CD4-positive, alpha-beta T cell treated with Interferon alpha-2 for 1 hour (primary cell): ENCODE results near the gene OR13C2.
"Not testable (repeated sequence)": the region's sequence is repeated elsewhere in the genome, so short reads cannot be mapped to it uniquely, and the experiment has no call there.

Source experiments
- DNase-seq, 2 donors: peaks; one replicate each; pipeline ENCODE4 v3.0.0-alpha.2; 2020 to 2022

OR13C2 gene, protein sequence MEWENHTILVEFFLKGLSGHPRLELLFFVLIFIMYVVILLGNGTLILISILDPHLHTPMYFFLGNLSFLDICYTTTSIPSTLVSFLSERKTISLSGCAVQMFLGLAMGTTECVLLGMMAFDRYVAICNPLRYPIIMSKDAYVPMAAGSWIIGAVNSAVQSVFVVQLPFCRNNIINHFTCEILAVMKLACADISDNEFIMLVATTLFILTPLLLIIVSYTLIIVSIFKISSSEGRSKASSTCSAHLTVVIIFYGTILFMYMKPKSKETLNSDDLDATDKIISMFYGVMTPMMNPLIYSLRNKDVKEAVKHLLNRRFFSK

DNA sequence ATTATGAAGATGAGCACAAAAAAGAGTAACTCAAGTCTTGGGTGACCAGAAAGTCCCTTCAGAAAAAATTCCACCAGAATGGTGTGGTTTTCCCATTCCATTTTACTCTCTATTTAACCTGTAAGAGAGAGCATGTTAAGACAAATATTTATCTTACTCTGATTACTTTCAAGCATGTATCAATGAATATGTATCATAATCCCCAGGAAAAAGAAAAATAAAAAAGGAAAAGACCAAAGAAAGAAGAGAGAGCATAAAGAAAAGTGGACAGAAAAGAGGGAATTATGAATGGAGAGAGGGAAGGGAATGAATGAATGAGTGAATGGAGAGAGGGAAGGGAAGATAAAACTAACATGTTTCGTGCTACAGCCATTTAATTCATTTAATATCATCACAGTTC is at the start of gene OR13C2:
OR13C2 (minus strand) TSS at position 101 of the 400 bp plus-strand sequence; CDS start at position 101, 0 bp downstream.
- not testable (repeated sequence) for DNase-seq

DNA sequence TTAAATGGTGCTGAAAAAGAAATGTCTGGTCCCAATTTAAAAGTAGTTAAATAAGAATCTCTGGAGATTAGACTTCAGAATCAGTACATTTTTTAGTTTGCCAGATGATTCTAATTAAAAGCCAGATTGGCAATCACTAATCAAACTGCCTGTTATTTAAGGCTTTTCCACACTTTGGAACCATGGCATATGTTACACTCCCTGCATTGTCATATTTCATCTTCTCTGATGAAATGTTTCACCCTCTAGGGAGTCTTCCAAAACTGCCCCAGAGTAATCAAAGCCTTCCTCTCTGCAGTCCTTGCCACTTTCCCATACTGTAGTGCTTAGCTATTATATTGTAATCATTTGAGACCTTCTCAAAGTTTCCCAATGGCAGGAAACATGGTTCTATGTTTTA is 30.0 kb upstream of the OR13C2 start:
- DNase-seq = no peak

DNA sequence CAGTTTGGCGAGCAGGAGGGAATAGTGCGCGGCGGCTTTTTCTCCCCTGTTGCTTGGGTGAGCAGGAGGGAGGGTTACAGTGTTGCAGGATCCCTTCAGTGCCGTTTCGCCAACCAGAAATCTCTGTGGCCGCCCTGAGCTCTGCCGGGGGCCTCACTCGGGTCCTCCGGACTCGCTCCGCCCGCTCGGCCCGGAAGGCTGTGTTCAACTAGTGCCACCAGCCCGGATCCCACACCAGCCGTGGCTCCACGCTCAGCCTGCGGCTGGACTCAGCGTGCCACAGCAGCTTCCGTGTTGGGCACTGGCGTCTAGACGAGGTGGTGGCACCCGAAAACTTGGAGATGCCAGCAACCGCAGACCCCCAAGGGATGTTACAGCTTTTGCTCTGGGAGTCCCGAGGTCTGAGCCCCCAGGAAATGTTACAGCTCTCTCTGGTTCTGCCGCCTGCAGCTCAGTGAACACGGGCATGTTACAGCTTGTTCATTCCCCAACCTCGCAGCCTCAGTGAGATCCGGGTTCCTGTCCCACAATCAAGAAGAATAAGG is 28.6 kb upstream of the OR13C2 start:
- DNase-seq = no peak

DNA sequence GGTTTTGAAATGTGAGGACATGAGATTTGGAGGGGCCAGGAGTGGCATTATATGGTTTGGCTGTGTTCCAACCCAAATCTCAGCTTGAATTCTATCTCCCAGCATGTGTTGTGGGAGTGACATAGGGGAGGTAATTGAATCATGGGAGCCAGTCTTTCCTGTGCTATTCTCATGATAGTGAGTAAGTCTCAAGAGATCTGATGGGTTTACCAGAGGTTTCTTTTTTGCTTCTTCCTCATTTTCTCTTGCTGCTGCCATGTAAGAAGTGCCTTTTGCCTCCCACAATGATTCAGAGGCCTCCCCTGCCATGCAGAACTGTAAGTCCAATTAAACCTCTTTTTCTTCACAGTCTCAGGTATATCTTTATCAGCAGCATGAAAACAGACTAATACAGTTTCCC is 20.5 kb upstream of the OR13C2 start:
- DNase-seq = not testable (repeated sequence)

DNA sequence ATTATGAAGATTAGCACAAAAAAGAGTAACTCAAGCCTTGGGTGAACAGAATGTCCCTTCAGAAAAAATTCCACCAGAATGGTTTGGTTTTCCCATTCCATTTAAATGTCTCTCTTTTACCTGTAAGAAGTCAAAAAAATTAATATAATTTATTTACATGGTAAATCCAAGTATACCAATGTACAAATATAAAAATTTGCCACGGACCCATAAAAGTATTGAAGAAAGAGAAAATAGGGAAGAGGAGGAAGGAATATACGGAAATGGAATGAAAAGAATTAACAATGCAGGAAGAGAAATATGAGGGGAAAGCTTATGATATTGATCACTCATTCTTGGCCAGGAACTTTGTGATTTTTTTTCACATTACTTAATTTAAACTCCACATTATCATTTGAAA is 12.7 kb upstream of the OR13C2 start, which contains the start of gene OR13C9:
OR13C9 (minus strand) TSS at position 101 of the 400 bp plus-strand sequence; CDS start at position 101, 0 bp downstream.
- DNase-seq = no peak

DNA sequence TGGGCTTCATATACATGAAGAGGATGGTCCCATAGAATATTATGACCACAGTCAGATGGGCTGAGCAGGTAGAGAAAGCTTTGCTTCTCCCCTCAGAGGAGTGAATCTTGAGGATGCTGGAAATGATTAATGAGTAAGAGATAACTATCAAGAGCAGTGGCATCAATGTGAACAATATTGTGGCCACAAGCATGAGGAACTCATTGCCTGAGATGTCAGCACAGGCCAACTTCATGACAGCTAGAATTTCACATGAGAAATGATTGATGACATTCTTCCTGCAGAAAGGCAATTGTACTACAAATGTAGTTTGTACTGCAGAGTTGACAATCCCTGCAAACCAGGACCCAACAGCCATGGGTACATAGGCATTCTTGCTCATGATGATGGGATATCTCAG is 12.0 kb upstream of the OR13C2 start:
- no peak for DNase-seq

DNA sequence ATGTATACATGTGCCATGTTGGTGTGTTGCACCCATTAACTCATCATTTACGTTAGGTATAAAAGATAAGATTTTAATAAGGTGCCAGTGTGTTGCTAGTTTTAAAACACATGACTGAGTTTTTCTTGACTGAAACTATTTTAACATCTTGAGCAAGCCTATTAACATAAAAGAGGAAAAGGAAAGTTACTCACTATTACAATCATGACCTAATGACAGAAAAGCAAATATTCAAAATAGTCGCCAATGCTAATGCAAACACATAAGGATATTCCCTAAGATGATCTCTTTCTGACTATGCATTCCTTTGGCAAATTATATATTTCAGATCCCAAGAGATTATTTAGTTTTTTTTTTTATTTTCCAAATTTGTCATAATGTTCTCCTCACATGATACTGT is 5.8 kb upstream of the OR13C2 start:
- DNase-seq = no peak

DNA sequence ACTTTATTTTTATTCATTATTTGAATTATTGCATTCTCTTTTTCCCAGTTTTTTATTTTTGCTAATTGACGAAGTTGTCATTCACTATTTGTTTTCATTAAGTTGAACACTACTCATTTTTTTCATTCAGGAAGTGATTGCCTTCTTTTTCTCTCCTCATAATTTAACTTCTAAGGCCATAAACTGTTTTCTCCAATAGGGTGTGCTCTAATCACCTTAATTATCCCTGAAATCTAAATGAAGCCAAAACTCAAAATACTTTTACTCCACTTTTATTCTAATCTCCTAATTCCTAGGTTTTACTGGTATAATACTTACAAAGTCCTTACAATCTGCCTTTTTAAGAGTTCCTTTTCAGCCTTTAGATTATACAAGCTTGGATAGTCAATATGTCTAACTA is 2.9 kb upstream of the OR13C2 start:
- no peak for DNase-seq

DNA sequence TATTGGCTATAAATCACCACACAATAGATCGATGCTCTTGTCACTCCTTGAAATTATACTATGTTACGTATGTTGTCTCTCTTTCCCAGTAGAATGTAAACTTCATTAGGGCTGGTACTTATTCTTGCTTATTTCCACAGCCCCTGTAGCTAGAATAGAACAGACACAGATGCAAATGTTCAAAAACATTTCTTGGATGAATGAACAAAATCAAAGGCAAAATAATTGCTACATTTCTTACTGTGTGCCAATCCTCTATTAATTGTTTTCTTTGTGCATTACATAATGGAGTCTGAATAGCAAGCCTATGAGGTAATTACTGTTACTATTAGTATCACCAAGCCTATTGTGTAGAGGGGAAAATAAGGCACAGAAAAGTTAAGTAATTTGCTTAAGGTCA is 725 bp upstream of the OR13C2 start:
- no peak for DNase-seq

DNA sequence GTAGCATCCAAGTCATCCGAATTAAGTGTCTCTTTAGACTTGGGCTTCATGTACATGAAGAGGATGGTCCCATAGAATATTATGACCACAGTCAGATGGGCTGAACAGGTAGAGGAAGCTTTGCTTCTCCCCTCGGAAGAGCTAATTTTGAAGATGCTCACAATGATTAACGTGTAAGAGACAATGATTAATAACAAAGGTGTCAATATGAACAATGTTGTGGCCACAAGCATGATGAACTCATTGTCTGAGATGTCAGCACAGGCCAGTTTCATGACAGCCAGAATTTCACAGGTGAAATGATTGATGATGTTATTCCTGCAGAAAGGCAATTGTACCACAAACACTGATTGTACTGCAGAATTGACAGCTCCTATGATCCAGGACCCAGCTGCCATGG is 626 bp downstream of the OR13C2 start:
- no peak for DNase-seq

DNA sequence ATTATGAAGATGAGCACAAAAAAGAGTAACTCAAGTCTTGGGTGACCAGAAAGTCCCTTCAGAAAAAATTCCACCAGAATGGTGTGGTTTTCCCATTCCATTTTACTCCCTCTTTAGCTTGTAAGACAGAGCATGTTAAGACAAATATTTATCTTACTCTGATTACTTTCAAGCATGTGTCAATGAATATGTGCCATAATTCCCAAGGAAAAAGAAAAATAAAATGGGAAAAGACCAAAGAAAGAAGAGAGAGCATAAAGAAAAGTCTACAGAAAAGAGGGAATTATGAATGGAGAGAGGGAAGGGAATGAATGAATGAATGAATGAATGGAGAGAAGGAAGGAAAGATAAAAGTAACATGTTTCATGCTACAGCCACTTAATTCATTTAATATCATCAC is 6.1 kb downstream of the OR13C2 start, which contains the start of gene OR13C5:
OR13C5 (minus strand) TSS at position 101 of the 400 bp plus-strand sequence; CDS start at position 101, 0 bp downstream.
- DNase-seq = not testable (repeated sequence)

DNA sequence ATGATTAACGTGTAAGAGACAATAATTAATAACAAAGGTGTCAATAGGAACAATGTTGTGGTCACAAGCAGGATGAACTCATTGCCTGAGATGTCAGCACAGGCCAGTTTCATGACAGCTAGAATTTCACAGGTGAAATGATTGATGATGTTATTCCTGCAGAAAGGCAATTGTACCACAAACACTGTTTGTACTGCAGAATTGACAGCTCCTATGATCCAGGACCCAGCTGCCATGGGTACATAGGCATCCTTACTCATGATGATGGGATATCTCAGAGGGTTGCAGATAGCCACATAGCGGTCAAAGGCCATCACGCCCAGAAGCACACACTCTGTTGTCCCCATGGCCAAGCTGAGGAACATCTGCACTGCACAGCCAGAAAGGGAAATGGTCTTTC is 6.7 kb downstream of the OR13C2 start:
- DNase-seq = not testable (repeated sequence)

DNA sequence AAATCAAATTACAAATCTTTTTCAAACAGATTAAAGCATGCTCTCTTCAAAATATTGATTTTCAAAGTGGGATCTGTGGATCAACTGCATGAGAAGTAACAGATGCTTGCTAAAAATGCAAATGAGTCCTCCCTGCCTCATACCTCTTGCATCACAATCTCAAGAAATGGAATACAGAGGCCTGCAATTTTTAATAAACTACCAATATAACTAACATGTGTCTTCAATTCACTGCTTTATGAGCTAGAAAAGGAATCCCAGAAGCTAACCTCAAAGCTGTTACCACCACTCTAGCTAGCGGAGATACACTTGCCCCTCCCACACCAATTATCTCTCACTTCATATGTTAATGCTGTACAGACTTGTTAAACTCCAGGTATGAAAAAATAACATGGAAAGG is 15.8 kb downstream of the OR13C2 start:
- no peak for DNase-seq

DNA sequence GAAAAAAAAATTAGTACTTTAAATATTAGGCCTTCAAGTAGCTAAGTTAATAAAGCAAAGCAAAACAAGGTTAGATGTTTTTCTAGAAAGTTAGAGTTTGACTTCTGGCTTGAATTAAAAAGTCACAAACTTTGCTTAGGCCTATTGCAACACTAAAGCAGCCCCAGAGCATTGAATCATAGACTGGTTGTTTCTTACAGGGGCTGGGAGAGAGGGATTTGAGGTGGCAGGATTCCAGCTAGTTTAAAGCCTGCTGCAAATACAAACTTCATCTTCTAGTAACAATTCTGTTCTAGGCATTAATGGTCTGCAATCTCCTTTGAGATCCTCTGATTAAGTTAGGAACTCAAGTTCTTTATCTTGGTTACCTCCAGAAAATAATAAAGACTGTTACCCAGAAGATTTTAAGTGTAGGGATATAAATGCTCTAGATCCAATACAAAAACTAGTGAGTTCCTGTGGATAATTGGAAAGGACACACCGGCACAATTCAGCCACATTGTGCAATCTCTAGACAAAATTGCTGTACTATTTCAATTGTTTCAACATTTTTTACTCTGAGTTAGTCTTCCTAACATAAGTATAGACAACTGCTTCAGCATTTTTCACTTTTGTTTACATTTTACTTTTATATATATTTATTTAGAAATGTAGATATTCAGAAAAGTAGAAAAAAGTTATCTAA is 18.8 kb downstream of the OR13C2 start:
- no peak for DNase-seq

DNA sequence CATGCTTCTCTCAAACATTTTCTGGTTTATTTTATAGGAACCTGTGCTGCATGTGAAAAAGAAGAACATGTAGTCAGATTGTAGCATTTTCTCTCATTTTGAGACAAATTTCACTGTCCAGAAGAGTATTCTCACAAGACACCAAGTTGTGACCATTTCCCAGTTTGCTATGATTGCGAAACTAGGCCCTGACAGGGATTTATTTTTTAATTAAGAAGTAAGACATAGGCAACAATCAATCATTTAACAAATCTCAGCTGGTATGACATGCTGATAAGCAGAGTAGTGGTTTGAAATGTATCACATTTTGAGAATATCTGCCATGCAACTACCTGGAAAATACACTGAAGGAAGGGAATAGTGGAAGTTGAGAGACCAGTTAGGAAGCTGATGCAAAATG is 24.9 kb downstream of the OR13C2 start:
- no peak for DNase-seq

DNA sequence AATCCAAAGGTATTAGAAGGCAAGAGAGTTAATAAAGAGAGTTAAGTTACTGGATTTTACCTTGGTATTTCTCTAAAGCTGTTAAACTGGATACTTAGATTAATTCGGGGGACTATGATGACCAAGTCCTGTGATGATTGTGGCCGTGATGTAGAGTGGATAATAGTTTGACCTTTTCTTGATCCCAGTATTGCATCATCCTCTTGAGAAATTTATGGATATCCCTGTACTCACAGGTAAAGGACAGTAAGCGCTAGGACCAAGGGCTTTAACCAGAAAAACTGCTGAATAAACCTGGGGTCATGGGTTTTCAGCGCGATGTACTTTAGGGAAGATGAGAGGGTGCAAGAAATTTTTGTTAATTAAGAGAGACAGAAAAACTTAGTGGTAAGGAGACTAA is 28.2 kb downstream of the OR13C2 start:
- no peak for DNase-seq

DNA sequence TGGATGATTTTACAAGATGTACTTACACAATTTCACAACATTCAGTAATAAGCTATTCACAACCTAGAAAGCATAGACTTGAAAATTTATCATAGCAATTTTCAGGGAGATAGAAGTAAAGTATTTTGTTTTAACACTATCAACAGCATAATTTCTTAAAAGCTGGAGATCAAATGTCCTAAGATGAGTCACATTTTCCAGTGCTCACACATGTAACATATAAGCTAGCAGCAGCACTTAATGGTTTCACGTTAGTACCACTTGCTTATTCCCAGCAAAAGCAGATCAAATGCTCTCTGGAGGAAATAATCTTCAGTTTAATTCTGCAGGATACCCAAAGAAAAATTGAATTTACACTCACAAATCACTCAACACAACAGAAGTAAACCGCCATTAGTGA is 30.0 kb downstream of the OR13C2 start:
- no peak for DNase-seq

DNA sequence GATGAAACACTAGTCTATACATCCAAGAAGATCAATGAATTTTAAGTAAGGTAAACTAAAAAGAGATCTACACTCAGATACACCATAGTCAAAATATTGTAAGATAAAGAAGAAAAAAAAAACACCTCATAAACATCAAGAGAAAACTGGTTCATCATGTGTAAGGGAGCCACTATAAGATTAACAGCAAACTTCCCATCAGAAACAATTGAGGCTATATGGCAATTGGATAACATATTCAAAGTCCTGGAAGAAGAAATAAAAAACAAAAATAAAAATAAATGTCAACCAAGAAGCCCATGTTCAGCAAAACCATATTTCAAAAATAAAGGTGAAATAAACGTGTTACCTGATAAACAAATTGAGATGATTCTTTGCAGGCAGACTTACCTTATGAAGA is 32.8 kb downstream of the OR13C2 start:
- no peak for DNase-seq

DNA sequence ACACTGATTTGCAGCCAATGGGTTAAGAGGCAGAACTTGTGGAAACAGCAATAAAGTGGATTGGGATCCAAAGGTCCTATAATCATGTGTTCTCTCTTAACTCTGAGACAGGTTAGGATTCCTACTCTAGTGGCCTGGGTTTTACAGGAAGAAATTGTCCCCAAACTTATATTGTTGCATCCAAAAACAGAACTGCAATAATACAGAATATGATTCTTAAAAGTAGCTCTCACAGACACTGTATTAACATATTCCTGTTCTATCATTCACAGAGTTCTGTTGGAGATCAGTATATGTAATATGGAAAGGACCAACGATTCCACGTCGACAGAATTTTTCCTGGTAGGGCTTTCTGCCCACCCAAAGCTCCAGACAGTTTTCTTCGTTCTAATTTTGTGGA is 36.6 kb downstream of the OR13C2 start, which contains the start of gene OR13C8:
OR13C8 (plus strand) TSS at position 301 of the 400 bp plus-strand sequence; CDS start at position 301, 0 bp downstream.
- no peak for DNase-seq

DNA sequence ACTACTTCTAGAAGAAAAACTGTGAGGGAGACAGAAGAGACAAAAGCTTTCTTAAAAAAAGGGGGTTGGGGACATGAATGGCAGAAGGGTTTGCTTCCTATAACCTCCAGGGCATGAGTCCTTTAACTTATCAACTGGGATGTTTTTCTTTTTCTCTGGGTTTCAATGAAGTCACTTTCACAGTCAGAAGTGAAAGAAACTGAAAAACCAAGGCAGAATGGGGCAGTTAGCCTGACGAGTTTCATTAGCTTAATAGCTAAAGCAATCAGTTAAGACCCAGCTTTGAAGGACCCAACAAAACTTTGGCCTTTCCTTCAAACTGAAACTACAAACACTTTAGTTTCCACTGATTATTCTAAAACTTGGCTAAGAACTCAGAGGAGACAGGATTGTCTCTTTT is 41.1 kb downstream of the OR13C2 start:
- DNase-seq = no peak

DNA sequence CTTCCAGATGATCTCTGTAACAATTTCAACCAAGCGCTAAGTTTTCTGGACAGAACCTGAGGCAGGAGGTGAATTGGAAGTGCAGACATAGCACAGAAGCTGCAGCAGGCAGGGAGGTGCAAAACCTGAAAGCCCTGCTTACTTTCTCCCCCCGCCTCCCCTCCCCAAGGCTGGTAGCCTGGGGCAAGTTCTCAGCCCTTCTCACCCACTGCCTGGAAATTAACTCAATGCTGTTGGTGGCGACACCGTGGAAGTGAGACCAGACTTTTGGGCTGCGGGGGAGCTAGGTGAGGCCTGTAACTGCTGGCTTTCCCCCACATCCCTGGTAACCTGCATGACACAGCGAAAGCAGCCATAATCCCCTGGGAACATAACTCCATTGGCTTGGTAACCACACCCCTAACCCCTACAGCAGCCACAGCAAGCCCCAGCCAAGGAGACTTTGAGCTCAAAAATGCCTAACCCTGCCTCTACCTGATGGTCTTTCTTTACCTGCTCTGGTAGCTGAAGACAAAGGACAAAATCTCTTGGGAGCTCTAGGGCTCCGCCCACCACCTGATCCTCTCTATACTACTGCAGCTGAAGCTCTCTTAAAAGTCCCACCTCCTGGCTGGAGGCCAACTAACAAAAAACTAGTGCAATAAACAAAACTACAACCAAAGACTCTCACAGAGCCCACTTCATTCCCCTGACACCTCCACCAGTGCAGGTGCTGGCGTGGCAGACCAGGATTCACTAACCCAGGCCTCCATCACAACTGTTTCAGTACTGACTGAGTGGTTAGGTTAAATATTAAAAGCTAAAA is 48.4 kb downstream of the OR13C2 start:
- DNase-seq = no peak

DNA sequence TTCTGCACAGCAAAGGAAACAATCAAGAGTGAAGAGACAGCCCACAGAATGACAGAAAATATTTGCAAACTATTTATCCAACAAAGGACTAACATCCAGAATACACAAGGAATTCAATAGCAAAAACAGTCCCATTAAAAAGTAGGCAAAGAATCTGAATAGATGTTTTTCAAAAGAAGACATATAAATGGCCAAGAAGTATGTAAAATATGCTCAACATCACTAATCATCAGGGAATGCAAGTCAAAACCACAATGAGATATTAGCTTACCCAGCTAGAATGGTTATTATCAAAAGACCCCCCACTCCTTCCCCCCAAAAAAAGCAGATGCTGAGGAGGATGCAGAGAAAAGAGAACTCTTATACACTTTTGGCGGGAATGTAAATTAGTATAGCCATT is 49.9 kb downstream of the OR13C2 start:
- DNase-seq = no peak
